GM21367 (cell line): ENCODE data around the gene RHOH.

Experiments
- ATAC-seq: cut with Tn5 transposase; IDR thresholded peaks from one replicate; pipeline ENCODE4 v1.9.1; 2021; ENCODE audit not compliant: unreplicated experiment

Gene RHOH

GRCh38 chr4:40232610-40233009 lies 35.8 kb downstream of the RHOH start:
- no peak for ATAC-seq

DNA sequence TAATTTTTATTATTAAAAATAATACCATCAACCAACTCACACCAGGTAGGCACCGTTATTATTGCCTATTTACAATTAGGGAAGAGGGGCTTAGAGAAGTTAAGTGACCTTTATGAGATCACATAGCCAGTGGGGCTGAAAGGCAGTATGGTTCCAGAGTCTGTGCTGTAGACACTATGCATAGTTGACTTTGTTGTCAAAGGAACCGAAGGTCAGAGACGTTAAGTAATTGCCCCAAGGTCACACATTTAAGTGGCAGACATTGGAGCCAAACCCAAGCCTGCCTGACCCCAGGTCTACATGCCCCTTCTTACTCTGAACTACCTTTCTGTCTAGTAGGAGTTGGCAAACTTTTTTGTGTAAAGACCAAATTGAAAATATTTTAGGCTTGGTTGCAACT lies 36.4 kb downstream of the RHOH start:
- no peak for ATAC-seq

DNA sequence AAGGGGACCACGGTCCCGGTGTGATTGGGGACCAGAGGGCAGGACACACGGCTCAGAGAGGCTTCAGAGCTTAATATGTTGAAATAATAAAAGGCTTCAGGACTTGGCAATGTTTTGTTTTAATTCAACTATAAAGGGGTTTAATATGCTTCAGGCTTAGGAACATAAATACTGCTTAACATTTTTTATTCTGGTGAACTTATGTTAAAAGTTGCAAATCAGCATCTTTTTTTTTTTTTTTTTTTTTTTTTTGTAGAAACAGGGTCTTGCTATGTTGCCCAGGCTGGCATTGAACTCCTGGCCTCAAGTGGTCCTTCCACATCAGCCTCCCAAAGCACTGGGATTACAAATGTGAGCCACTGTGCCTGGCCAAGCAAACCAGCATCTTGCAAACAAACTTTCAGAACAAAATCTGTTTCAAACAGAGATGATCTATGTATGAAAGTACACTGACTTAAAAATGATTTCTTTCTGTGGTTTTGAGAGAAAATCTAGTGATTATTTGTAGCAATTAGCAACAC lies 37.7 kb downstream of the RHOH start:
- no peak for ATAC-seq

GRCh38 chr4:40238008-40238699 lies 41.3 kb downstream of the RHOH start:
- ATAC-seq, result no peak

DNA sequence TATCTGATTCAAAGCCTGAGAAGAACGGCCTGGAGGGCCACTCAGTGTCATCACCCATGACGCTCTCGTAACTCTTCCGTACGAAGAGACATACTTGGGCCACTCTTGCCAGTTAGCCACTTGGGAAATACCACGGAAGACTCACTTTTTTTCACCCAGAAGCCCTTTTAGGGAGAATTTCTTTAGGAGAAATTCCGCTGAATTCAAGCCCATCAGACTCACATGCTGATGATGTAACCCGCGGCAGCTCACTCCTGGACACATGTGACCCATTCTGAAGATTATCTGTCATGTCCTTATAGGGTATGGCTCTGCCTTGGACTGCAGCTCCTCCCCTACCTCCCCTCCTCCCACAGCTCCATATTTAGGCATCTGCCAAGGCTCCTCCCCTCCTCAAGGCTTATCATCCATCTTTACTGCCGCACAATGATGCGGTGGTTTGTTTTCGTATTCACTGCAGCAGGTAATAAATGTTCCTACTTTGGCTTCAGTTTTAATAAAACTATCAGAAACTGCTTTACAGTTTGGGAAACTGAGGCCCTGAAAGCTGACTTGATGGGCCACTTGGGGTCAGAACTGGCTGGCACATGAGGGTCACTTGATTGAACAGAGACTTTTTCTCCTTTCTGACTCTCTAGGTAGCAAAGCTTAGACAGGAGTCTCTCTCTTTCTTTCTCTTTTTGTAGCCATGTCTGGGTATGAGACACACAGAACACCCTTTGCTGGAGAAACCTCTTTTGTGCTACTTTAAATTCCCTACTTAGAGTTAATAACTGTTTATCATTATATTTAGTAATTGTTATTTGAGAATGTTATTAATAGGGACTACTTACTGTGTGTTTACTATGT lies 42.1 kb downstream of the RHOH start:
- ATAC-seq, result no peak

DNA sequence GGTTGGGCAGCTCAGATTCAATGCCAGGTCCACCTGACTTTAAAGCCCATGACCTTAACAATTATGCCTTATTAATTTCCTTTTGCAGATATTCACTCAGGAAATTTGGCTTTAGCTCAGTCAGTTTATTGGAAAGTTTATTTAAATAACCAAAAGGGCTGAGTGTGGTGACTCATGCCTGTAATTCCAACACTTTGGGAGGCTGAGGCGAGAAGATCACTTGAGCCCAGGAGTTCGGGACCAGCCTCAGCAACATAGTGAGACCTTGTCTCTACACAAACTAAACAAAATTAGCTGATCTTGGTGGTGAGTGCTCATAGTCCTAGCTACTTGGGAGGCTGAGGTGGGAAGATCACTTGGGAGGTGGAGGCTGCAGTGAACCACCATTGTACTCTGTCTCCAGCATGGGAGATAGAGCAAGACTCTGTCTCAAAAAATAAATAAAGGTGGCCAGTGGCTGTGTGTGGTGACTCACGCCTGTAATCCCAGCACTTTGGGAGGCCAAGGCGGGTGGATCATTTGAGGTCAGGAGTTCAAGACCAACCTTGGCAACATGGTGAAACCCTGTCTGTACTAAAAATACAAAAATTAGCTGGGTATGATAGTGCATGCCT lies 43.3 kb downstream of the RHOH start:
- ATAC-seq, result no peak

GRCh38 chr4:40241026-40241425 lies 44.2 kb downstream of the RHOH start:
- ATAC-seq, result no peak

DNA sequence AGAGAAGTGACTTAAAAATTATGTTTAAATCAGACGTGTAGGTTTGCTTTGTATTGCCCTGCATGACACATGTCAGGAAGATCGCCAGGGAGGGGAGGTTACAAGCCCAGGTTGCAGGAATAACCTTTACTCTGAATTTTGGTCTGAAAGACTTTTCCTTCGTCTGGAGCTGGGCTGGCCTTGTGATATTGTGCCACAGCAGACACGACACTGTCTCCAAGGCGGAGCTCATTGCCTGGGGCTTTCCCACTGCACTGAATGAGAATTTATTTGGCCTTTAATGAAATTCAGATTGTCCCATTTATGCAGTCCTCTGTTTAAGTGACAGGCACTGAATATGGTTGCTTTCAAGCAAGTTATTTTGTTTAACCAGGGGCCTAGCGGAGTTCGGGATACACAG lies 45.1 kb downstream of the RHOH start:
- no peak for ATAC-seq

GRCh38 chr4:40243386-40243948 lies 46.6 kb downstream of the RHOH start:
- ATAC-seq, result no peak

GRCh38 chr4:40244606-40245005 lies 47.8 kb downstream of the RHOH start:
- no peak for ATAC-seq

GRCh38 chr4:40245550-40245949 lies 48.7 kb downstream of the RHOH start:
- ATAC-seq, result no peak

DNA sequence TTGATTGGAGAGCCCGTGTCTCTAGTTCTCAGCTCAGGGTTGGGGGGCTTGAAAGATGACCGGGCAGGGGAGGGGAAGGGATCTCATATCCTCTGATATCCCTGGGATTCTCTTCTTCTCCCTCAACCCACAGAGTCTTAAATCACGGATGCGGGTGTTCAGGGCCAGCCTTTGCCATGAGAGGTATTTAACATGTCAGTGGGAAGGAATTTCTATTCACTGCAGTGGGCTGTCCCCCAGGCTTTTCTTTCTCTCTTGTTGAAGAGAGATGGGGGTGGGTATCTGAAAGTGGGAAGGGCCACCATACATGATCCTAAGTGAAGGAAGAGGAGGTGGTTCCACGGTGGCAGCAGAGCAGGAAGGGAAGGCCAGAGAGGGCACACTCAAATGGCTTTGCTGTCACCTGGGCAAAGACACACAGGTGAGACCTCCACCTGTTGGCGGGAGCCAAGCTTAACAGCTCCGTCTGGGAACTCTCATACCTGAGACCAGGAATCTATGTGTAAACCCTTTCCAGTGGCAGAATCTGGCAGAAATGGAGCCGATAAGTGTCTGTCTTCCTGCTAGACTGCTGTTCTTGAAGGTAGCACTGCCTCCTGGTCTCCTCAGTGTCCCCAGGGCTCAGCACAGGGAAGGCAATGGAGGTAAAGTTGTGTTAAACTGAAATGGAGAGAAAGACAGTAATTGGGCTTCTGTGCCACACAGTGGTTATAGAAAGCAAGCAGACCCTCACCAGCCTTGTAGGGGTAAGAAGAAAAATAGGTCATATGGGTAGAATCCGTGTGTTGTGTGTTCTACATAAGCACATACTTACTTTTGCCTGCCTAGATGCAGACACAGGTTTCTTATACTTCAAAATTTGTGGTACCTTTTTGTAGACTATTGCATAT lies 49.4 kb downstream of the RHOH start:
- ATAC-seq, result no peak

GRCh38 chr4:40246938-40247337 lies 50.1 kb downstream of the RHOH start:
- no peak for ATAC-seq

DNA sequence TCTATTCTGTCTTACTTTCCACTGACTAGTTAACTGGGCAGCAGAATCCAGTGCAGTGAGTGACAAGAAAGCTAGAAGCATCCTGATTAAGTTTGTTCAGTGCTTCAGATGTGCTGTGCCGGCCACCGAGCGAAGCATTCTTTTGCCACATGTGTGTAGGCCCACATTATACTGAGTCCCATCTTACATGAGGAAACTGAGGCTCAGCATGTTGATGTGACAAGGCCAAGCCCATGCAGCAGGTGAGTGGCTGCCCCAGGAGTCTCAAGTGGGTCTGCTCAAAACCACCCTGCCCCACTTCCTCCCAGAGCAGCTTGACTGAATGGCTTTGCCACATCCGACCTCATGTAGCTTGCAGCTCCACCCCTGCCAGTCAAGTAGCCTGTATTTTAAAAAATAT lies 50.5 kb downstream of the RHOH start:
- no peak for ATAC-seq

GRCh38 chr4:40251366-40251765 lies 54.5 kb downstream of the RHOH start:
- no peak for ATAC-seq

GRCh38 chr4:40253906-40254305 lies 57.1 kb downstream of the RHOH start:
- ATAC-seq, result no peak

GRCh38 chr4:40254608-40255392 lies 58.0 kb downstream of the RHOH start:
- ATAC-seq, result no peak

DNA sequence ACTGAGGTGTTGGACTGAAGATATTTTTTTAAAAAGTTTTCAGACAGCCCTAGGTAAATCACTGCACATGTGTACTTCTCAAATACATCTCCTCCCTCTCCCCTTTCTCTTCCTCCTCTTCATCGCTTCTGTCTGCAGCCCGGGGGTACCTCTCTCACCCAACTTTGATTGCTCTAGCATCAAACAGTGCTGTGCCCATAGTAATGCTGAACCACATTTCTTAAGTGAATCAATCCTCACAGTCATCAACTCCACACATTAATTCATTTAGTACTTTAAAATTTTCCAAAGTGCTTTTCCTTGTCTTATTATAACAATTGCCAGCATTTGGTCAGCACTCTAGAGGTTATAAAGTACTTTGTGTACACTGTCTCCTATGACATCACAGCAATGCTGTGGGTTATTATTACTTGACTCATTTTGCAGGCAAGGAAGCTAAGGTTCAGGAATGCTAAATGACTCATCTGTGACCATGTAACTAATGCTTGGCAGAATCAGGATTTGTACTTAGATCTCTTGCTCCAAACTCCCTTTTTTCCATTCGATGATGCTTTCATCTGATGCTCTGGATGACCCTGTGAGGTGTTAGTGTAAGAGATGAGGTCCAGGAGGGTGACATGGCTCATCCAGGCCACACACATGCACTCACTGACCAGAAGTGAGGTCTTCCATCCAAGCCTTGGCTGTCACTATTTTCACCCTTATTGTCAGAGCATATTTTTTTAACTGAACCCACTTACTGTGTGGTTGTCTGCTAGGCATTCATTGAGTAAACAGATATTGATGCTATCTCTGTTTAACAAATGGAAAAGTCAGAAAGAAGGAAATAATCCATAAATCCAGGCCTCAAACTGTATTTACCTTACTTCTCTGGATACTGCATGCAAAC lies 58.8 kb downstream of the RHOH start:
- no peak for ATAC-seq

GRCh38 chr4:40256329-40256728 lies 59.5 kb downstream of the RHOH start:
- ATAC-seq, result no peak
